GM19452 (cell line): ENCODE results near the gene UNC5A.

Source experiments
- ATAC-seq: cut with Tn5 transposase; IDR thresholded peaks from one replicate; pipeline ENCODE4 v1.9.1; 2021; ENCODE audit not compliant: unreplicated experiment

Gene UNC5A

GRCh38 chr5:176810081-176810597 is at the start of gene UNC5A:
UNC5A (plus strand) TSS chr5:176810559; CDS start chr5:176810751, 192 bp downstream.
- no peak for ATAC-seq

GRCh38 chr5:176761755-176762154 is 48.6 kb upstream of the UNC5A start:
- ATAC-seq = no peak

GRCh38 chr5:176762489-176762888 is 47.9 kb upstream of the UNC5A start:
- no peak for ATAC-seq

- no peak for ATAC-seq
Measured at GRCh38 chr5:176765687-176766086, 44.7 kb upstream of the UNC5A start.

- no peak for ATAC-seq
Measured at GRCh38 chr5:176768174-176768970, 42.0 kb upstream of the UNC5A start.

GRCh38 chr5:176769911-176770310 is 40.4 kb upstream of the UNC5A start:
- ATAC-seq = no peak

- no peak for ATAC-seq
Measured at GRCh38 chr5:176770431-176770830, 39.9 kb upstream of the UNC5A start.

GRCh38 chr5:176771102-176771845 is 39.1 kb upstream of the UNC5A start:
- no peak for ATAC-seq

- ATAC-seq = no peak
Measured at GRCh38 chr5:176772271-176773210, 37.8 kb upstream of the UNC5A start.

- ATAC-seq = no peak
Measured at GRCh38 chr5:176773408-176774035, 36.8 kb upstream of the UNC5A start.

GRCh38 chr5:176774216-176775171 is 35.9 kb upstream of the UNC5A start:
- no peak for ATAC-seq

- no peak for ATAC-seq
Measured at GRCh38 chr5:176775409-176775808, 35.0 kb upstream of the UNC5A start.

- ATAC-seq = no peak
Measured at GRCh38 chr5:176776141-176776865, 34.1 kb upstream of the UNC5A start.

- ATAC-seq = no peak
Measured at GRCh38 chr5:176776916-176777315, 33.4 kb upstream of the UNC5A start.

- no peak for ATAC-seq
Measured at GRCh38 chr5:176778921-176779465, 31.4 kb upstream of the UNC5A start.

- no peak for ATAC-seq
Measured at GRCh38 chr5:176779537-176779936, 30.8 kb upstream of the UNC5A start.

- no peak for ATAC-seq
Measured at GRCh38 chr5:176780176-176781053, 29.9 kb upstream of the UNC5A start.

- no peak for ATAC-seq
Measured at GRCh38 chr5:176781054-176781375, 29.3 kb upstream of the UNC5A start.
